ENCODE results near the gene CDHR3.

DNA sequence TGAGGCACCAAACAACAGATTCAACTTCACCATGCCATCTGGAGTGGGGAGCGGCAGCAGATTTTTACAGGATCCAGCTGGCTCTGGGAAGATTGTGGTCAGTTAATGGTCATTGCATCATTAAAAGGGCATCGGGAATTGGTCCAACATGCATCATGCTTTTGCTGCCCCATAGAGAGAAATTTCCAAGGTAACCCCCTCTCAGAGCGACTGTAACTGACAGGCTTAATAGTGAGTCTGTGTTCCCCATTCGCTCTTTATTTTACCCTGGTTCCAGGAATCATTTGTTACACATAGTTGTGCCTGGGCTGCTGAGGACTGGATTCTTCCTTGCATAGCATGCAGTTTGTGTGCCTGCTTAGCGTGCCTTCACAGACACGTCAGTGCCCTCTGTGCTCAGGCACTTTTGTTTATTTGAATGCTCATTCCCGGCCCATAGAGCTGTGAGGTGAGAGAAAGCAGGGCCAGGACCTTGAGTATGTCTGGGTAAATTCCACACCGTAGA is 49.9 kb downstream of the CDHR3 start:
- TF ChIP-seq, protein P1, sequence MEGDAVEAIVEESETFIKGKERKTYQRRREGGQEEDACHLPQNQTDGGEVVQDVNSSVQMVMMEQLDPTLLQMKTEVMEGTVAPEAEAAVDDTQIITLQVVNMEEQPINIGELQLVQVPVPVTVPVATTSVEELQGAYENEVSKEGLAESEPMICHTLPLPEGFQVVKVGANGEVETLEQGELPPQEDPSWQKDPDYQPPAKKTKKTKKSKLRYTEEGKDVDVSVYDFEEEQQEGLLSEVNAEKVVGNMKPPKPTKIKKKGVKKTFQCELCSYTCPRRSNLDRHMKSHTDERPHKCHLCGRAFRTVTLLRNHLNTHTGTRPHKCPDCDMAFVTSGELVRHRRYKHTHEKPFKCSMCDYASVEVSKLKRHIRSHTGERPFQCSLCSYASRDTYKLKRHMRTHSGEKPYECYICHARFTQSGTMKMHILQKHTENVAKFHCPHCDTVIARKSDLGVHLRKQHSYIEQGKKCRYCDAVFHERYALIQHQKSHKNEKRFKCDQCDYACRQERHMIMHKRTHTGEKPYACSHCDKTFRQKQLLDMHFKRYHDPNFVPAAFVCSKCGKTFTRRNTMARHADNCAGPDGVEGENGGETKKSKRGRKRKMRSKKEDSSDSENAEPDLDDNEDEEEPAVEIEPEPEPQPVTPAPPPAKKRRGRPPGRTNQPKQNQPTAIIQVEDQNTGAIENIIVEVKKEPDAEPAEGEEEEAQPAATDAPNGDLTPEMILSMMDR (IDR thresholded peaks at IDR 0.05; ENCODE audit: insufficient read depth, low read length, poor library complexity, severe bottlenecking): no peak
- TF ChIP-seq EZH2phosphoT487 (conservative IDR thresholded peaks at IDR 0.05; ENCODE audit: low read length): no peak

All from SU-DHL-6 (cell line).